Lower leg skin (tissue), 3 donors: ENCODE data around the gene SNRPD3.

Experiments used
- CTCF ChIP-seq, 3 donors: fragments of 450-650 bp; IDR thresholded peaks; one replicate each; pipeline ENCODE4 v1.5.1; 2016; ENCODE audit warnings: antibody characterized with exemption in 3 of 3, mild to moderate bottlenecking in 3 of 3, moderate library complexity in 2 of 3
- POLR2A ChIP-seq, 2 donors: fragments of 450-650 bp; IDR thresholded peaks; one replicate each; pipeline ENCODE4 v1.6.1; 2016 to 2017; ENCODE audit warnings: antibody characterized with exemption in 2 of 2, mild to moderate bottlenecking in 1 of 2, moderate library complexity in 1 of 2

GRCh38 chr22:24526191-24526590, 29.6 kb upstream of the SNRPD3 start:
- no peak for TF ChIP-seq POLR2A (IDR thresholded peaks at IDR 0.05)
- no peak for TF ChIP-seq CTCF (IDR thresholded peaks at IDR 0.05)
